Vagina (tissue), 2 donors: Measurements from ENCODE around the gene STX3.

Experiments
- CTCF ChIP-seq, 3 experiments: fragments of 450-650 bp in 2 of 3; fragments of 200-600 bp in 1 of 3; sonication (generic) in 1 of 3; IDR thresholded peaks; one replicate each; pipeline ENCODE4 v1.5.1; 2017 to 2019; ENCODE audit warnings: antibody characterized with exemption in 3 of 3, mild to moderate bottlenecking in 2 of 3, moderate library complexity in 2 of 3
- POLR2A ChIP-seq, 2 donors: fragments of 450-650 bp; IDR thresholded peaks; one replicate each; pipeline ENCODE4 v1.6.1; 2017; ENCODE audit warnings: antibody characterized with exemption in 2 of 2, mild to moderate bottlenecking in 2 of 2, moderate library complexity in 2 of 2

DNA sequence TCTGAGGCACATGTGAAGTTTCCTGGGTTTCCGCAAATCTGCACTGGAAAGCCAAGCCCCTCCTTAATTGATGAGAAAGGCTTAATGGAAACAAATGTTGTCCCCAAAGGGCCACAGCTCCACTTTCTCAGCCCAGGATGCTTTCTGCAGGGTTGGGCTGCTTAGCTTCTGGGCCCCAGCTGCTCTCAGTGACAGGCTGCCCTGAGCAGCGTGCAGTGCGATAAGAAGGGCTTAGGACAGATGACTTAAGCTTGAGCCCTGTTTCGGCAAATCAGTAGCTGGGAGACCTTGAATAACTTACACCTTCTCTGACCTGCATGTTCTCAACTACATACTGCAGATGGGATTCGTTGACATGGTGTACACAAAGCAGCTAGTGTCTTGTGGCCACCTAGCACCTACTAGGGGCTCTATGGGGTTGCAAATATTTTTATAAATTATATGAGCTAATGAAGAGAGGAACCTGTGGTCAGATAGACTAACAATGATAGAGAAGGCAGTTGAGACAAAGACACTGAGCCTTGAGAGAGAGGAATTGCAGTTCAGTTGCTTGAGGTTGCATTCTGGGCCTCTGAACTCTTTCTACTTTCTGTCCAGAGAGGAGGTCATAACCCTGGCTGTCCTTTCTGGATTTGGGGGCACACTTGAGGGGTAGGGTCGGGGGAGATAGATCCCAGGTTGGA, 11.5 kb downstream of the STX3 start:
- no peak for TF ChIP-seq CTCF (IDR thresholded peaks at IDR 0.05)
- TF ChIP-seq POLR2A (IDR thresholded peaks at IDR 0.05), result no peak
